Measurements from ENCODE around the gene RSPO4.

Gene RSPO4

GRCh38 chr20:1001911-1002681 lies at the start of gene RSPO4:
RSPO4 (minus strand) TSS chr20:1002311; CDS start chr20:1002164, 147 bp downstream.
- TF ChIP-seq CTCF (IDR thresholded peaks at IDR 0.05), result no peak

GRCh38 chr20:1050440-1050839 lies 48.3 kb upstream of the RSPO4 start:
- TF ChIP-seq CTCF (IDR thresholded peaks at IDR 0.05), result no peak

GRCh38 chr20:1045860-1046418 lies 43.8 kb upstream of the RSPO4 start:
- TF ChIP-seq CTCF (IDR thresholded peaks at IDR 0.05), result no peak

- no peak for TF ChIP-seq CTCF (IDR thresholded peaks at IDR 0.05)
Measured at GRCh38 chr20:1041845-1042390, 39.8 kb upstream of the RSPO4 start.

GRCh38 chr20:1038205-1038604 lies 36.1 kb upstream of the RSPO4 start:
- no peak for TF ChIP-seq CTCF (IDR thresholded peaks at IDR 0.05)

GRCh38 chr20:1037039-1037438 lies 34.9 kb upstream of the RSPO4 start:
- no peak for TF ChIP-seq CTCF (IDR thresholded peaks at IDR 0.05)

GRCh38 chr20:1035466-1035865 lies 33.4 kb upstream of the RSPO4 start:
- no peak for TF ChIP-seq CTCF (IDR thresholded peaks at IDR 0.05)
